SK-N-SH (cell line): ENCODE results near the gene ASMTL. TPM values are rescaled to one million over a fixed set of nuclear protein-coding genes. Genes with fewer than 3 reads are reported as not detected.
A peak's percentile ranks its signal among the peaks of the same experiment; 100 is the strongest.

Experiments
- CTCF ChIA-PET: fragments of 300-600, 350-600 bp; formaldehyde crosslinking; extraction: SDS; loops from one replicate; lab custom pipeline; 2021; lab: Yijun Ruan, JAX
- POLR2A ChIA-PET: fragments of 350-600 bp; sonication (Branson Sonifier 250); formaldehyde crosslinking; extraction: SDS; loops from one replicate; lab custom pipeline; 2020; ENCODE audit warnings: antibody characterized with exemption, inconsistent platforms; lab: Yijun Ruan, JAX
- DNase-seq: peaks from one replicate; pipeline ENCODE4 v3.0.0; 2012
- H2AFZ ChIP-seq: fragments of 200-600 bp; sonication (generic); 2 replicates; pipeline ENCODE4 v1.8.1; 2016; ENCODE audit warnings: antibody characterized with exemption, mild to moderate bottlenecking, low read depth
- H3F3A ChIP-seq: fragments of 200-600 bp; sonication (generic); replicated peaks from 2 replicates; pipeline ENCODE3; 2016; ENCODE audit warnings: antibody characterized with exemption, mild to moderate bottlenecking; ENCODE audit not compliant: insufficient read depth
- H3K27ac ChIP-seq, 2 experiments: fragments of 200-500 bp in 1 of 2; fragments of 200-600 bp in 1 of 2; sonication (Bioruptor generic) in 1 of 2; sonication (generic), shearing (Covaris generic) in 1 of 2; 2 replicates each; pipeline versions ENCODE4 v1.5.1 to v1.6.1; 2014 to 2016; ENCODE audit warnings: low read depth in 2 of 2, inconsistent platforms in 1 of 2, low read length in 1 of 2, mild to moderate bottlenecking in 1 of 2, mixed read lengths in 1 of 2
- H3K27me3 ChIP-seq: fragments of 200-600 bp; sonication (generic), shearing (Covaris generic); 2 replicates; pipeline ENCODE4 v1.6.1; 2016; ENCODE audit warnings: mixed run types; ENCODE audit not compliant: insufficient read depth
- H3K36me3 ChIP-seq, 2 experiments: fragments of 200-500 bp in 1 of 2; fragments of 200-600 bp in 1 of 2; sonication (Bioruptor generic) in 1 of 2; sonication (generic) in 1 of 2; replicated peaks in 1 of 2; 2 replicates each; pipeline versions ENCODE3 to v1.5.1; 2014 to 2016; ENCODE audit warnings: low read length in 1 of 2, mild to moderate bottlenecking in 1 of 2; ENCODE audit not compliant: insufficient read depth in 2 of 2, control insufficient read depth in 1 of 2
- H3K4me1 ChIP-seq, 2 experiments: fragments of 200-500 bp in 1 of 2; fragments of 200-600 bp in 1 of 2; sonication (Bioruptor generic) in 1 of 2; sonication (generic), shearing (Covaris generic) in 1 of 2; 2 replicates each; pipeline versions ENCODE4 v1.5.1 to v1.6.1; 2014 to 2016; ENCODE audit warnings: low read depth in 1 of 2, low read length in 1 of 2, mixed run types in 1 of 2; ENCODE audit not compliant: insufficient read depth in 2 of 2, control insufficient read depth in 1 of 2
- H3K4me2 ChIP-seq: fragments of 200-600 bp; sonication (generic), shearing (Covaris generic); 2 replicates; pipeline ENCODE4 v1.6.1; 2017; ENCODE audit warnings: mixed run types
- H3K4me3 ChIP-seq, 2 experiments: fragments of 200-500 bp in 1 of 2; fragments of 200-600 bp in 1 of 2; sonication (Bioruptor generic) in 1 of 2; sonication (generic), shearing (Covaris generic) in 1 of 2; 2 replicates each; pipeline versions ENCODE4 v1.5.1 to v1.8.1; 2014 to 2016; ENCODE audit warnings: low read depth in 2 of 2, inconsistent platforms in 1 of 2, low read length in 1 of 2, mild to moderate bottlenecking in 1 of 2, mixed read lengths in 1 of 2, moderate library complexity in 1 of 2
- H3K79me2 ChIP-seq: fragments of 200-600 bp; sonication (generic); 2 replicates; pipeline ENCODE4 v1.8.1; 2017; ENCODE audit warnings: mild to moderate bottlenecking; ENCODE audit not compliant: insufficient read depth
- H3K9ac ChIP-seq: fragments of 200-600 bp; sonication (generic); 2 replicates; pipeline ENCODE4 v1.6.1; 2017; ENCODE audit warnings: mixed run types
- H3K9me2 ChIP-seq: fragments of 200-600 bp; sonication (generic); 2 replicates; pipeline ENCODE4 v1.6.1; 2017; ENCODE audit warnings: mixed run types
- H3K9me3 ChIP-seq: fragments of 200-600 bp; sonication (generic); 2 replicates; pipeline ENCODE4 v1.6.1; 2017; ENCODE audit warnings: mixed run types, mild to moderate bottlenecking, moderate library complexity
- H4K20me1 ChIP-seq: fragments of 200-600 bp; sonication (generic); 2 replicates; pipeline ENCODE4 v1.6.1; 2017; ENCODE audit warnings: mild to moderate bottlenecking, mixed run types; ENCODE audit not compliant: insufficient read depth
- CHD2 ChIP-seq: fragments of 150-350 bp; IDR thresholded peaks from 2 replicates; pipeline ENCODE4 v1.6.1; 2018; ENCODE audit warnings: low read length; ENCODE audit not compliant: partially characterized antibody
- ELF1 ChIP-seq: IDR thresholded peaks from 2 replicates; pipeline ENCODE4 v1.4.0; 2012
- EZH2phosphoT487 ChIP-seq: fragments of 200-600 bp; sonication (generic); IDR thresholded peaks from 2 replicates; pipeline ENCODE4 v1.6.1; 2017; ENCODE audit warnings: low read depth, mixed run types, mild to moderate bottlenecking, antibody characterized with exemption, moderate library complexity, borderline replicate concordance
- GATA2 ChIP-seq: sonication (generic); formaldehyde crosslinking; IDR thresholded peaks from 2 replicates; pipeline ENCODE4 v1.5.0; 2020; ENCODE audit warnings: mild to moderate bottlenecking, missing genetic modification reagents
- JUND ChIP-seq: IDR thresholded peaks from 2 replicates; pipeline ENCODE4 v1.4.0; 2012
- MXI1 ChIP-seq: IDR thresholded peaks from 2 replicates; pipeline ENCODE4 v1.6.1; 2012; ENCODE audit warnings: mild to moderate bottlenecking, low read depth, low read length, improper control_type of control experiment
- NFIC ChIP-seq: IDR thresholded peaks from 2 replicates; pipeline ENCODE4 v1.4.0; 2012; ENCODE audit warnings: borderline replicate concordance
- NRF1 ChIP-seq: IDR thresholded peaks from 2 replicates; pipeline ENCODE4 v1.6.1; 2012; ENCODE audit warnings: low read depth, mild to moderate bottlenecking, low read length
- POLR2AphosphoS5 ChIP-seq: IDR thresholded peaks from 2 replicates; pipeline ENCODE4 v1.6.1; 2012; ENCODE audit warnings: low read depth, low read length
- RAD21 ChIP-seq: IDR thresholded peaks from 2 replicates; pipeline ENCODE4 v1.6.1; 2012; ENCODE audit warnings: mild to moderate bottlenecking, low read length
- RFX5 ChIP-seq: IDR thresholded peaks from 2 replicates; pipeline ENCODE4 v1.6.1; 2012; ENCODE audit warnings: mild to moderate bottlenecking, improper control_type of control experiment, low read length
- SIN3A ChIP-seq: IDR thresholded peaks from 2 replicates; pipeline ENCODE4 v1.6.1; 2012; ENCODE audit warnings: low read depth, mild to moderate bottlenecking, low read length, moderate library complexity, borderline replicate concordance
- SMC3 ChIP-seq: IDR thresholded peaks from 2 replicates; pipeline ENCODE4 v1.6.1; 2012; ENCODE audit warnings: low read depth, low read length, improper control_type of control experiment
- TAF1 ChIP-seq: IDR thresholded peaks from 2 replicates; pipeline ENCODE4 v1.6.1; 2012; ENCODE audit warnings: low read depth, mild to moderate bottlenecking, low read length, moderate library complexity, borderline replicate concordance
- USF1 ChIP-seq: IDR thresholded peaks from 2 replicates; pipeline ENCODE4 v1.4.0; 2012; ENCODE audit warnings: low read depth, borderline replicate concordance
- ZBTB33 ChIP-seq: IDR thresholded peaks from 2 replicates; pipeline ENCODE4 v1.4.0; 2012; ENCODE audit warnings: low read depth, borderline replicate concordance
- WGBS: methylation state at CpG from one replicate; pipeline ENCODE4 v1.1.6; 2017; ENCODE audit warnings: low lambda C conversion rate; 5-methylcytosine and 5-hydroxymethylcytosine counted together
- polyA plus RNA-seq, 3 experiments: library from polyadenylated mRNA; depleted of rRNA; stranded (reverse); fragments of >200 nt; gene quantifications; 2 replicates each; pipeline ENCODE4 v1.2.3, GENCODE V29; 2012
- TF ChIP-seq, protein P1 (sequence below): fragments of 200-600 bp; sonication (generic); IDR thresholded peaks from 2 replicates; pipeline ENCODE4 v1.6.1; 2017; ENCODE audit warnings: antibody characterized with exemption, mild to moderate bottlenecking, moderate library complexity
- TF ChIP-seq, protein P2 (sequence below): fragments of 150-350 bp; IDR thresholded peaks from 2 replicates; pipeline ENCODE4 v1.6.1; 2016; ENCODE audit warnings: mild to moderate bottlenecking, low read depth, low read length
- TF ChIP-seq, protein P3 (sequence below): IDR thresholded peaks from 2 replicates; pipeline ENCODE4 v1.4.0; 2012; ENCODE audit warnings: low read depth

ASMTL gene
- polyA plus RNA-seq, 1 of the 3 experiments (the other 2 are of a cell fraction), result 37.7 TPM

- peak; percentile 36; the same call in 1 of the 2 replicates for TF ChIP-seq GATA2 (CRISPR knock-in tag)
- TF ChIP-seq RFX5, result no peak
- TF ChIP-seq SIN3A, result no peak
- no peak for TF ChIP-seq TAF1
- no peak for TF ChIP-seq SMC3
- TF ChIP-seq MXI1, result no peak
- TF ChIP-seq POLR2AphosphoS5, result no peak
- TF ChIP-seq EZH2phosphoT487, result no peak
- no peak for TF ChIP-seq JUND
Observed at GRCh38 chrX:1481636-1482529, 29.2 kb upstream of the ASMTL start (continued).

- POLR2A ChIA-PET, result no interaction called here
- Histone ChIP-seq H3K27ac (no peak overlapping the region), H3K4me1 (no peaks in the 10 kb centered on the region), H3K4me3 (no peak overlapping the region), H3K9ac (no peak overlapping the region), H4K20me1 (no peaks in the 10 kb centered on the region), H3K9me2 (no peaks in the 10 kb centered on the region), H2AFZ (no peak overlapping the region), H3K79me2 (no peaks in the 10 kb centered on the region), H3K36me3 (no peaks in the 10 kb centered on the region), H3K27me3 (no peaks in the 10 kb centered on the region; the same call in 1 of the 2 replicates), H3K9me3 (no peaks in the 10 kb centered on the region), H3F3A (no peaks in the 10 kb centered on the region), H3K4me2 (no peak overlapping the region)
- CTCF ChIA-PET, result no interaction called here
- DNase-seq, result no peak
- WGBS, result 25% methylated on average over 8 of the region's 8 CpGs
- TF ChIP-seq EZH2phosphoT487, result no peak
- no peak for TF ChIP-seq JUND
- no peak for TF ChIP-seq USF1
- no peak for TF ChIP-seq CHD2
- TF ChIP-seq, protein P1, sequence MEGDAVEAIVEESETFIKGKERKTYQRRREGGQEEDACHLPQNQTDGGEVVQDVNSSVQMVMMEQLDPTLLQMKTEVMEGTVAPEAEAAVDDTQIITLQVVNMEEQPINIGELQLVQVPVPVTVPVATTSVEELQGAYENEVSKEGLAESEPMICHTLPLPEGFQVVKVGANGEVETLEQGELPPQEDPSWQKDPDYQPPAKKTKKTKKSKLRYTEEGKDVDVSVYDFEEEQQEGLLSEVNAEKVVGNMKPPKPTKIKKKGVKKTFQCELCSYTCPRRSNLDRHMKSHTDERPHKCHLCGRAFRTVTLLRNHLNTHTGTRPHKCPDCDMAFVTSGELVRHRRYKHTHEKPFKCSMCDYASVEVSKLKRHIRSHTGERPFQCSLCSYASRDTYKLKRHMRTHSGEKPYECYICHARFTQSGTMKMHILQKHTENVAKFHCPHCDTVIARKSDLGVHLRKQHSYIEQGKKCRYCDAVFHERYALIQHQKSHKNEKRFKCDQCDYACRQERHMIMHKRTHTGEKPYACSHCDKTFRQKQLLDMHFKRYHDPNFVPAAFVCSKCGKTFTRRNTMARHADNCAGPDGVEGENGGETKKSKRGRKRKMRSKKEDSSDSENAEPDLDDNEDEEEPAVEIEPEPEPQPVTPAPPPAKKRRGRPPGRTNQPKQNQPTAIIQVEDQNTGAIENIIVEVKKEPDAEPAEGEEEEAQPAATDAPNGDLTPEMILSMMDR, result no peak
- TF ChIP-seq, protein P2, sequence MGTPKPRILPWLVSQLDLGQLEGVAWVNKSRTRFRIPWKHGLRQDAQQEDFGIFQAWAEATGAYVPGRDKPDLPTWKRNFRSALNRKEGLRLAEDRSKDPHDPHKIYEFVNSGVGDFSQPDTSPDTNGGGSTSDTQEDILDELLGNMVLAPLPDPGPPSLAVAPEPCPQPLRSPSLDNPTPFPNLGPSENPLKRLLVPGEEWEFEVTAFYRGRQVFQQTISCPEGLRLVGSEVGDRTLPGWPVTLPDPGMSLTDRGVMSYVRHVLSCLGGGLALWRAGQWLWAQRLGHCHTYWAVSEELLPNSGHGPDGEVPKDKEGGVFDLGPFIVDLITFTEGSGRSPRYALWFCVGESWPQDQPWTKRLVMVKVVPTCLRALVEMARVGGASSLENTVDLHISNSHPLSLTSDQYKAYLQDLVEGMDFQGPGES, result no peak
- TF ChIP-seq NRF1, result no peak
- no peak for TF ChIP-seq ELF1
- TF ChIP-seq ZBTB33, result no peak
- no peak for TF ChIP-seq NFIC
- TF ChIP-seq RAD21, result no peak
- no peak for TF ChIP-seq GATA2 (CRISPR knock-in tag)
- no peak for TF ChIP-seq MXI1
- TF ChIP-seq, protein P3, sequence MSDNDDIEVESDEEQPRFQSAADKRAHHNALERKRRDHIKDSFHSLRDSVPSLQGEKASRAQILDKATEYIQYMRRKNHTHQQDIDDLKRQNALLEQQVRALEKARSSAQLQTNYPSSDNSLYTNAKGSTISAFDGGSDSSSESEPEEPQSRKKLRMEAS, result no peak
Observed at GRCh38 chrX:1480082-1480785, 27.5 kb upstream of the ASMTL start.
